Left kidney (tissue), 2 donors: ENCODE data around the gene LCNL1. TPM values are rescaled to one million over a fixed set of nuclear protein-coding genes. Genes with fewer than 3 reads are reported as not detected.
"Not testable (repeated sequence)": the region's sequence is repeated elsewhere in the genome, so short reads cannot be mapped to it uniquely, and the experiment has no call there.

ENCODE experiments used
- DNase-seq: peaks from one replicate; pipeline ENCODE4 v3.0.0-alpha.2; 2013
- polyA plus RNA-seq: library from polyadenylated mRNA; unstranded; fragments of 120-200 nt; gene quantifications from one replicate; pipeline ENCODE4 v1.2.1, GENCODE V29; 2013; ENCODE audit not compliant: insufficient read length

The LCNL1 gene
- polyA plus RNA-seq, 1 donor: 0.43 TPM

GRCh38 chr9:136992819-136993369 is 10.1 kb downstream of the LCNL1 start:
- DNase-seq: no peak

- no peak for DNase-seq
Measured at GRCh38 chr9:136994180-136994887, 11.5 kb downstream of the LCNL1 start.

GRCh38 chr9:136994888-136995230 is 12.1 kb downstream of the LCNL1 start:
- DNase-seq: no peak

- no peak for DNase-seq
Measured at GRCh38 chr9:136995362-136995761, 12.6 kb downstream of the LCNL1 start.

- DNase-seq: no peak
Measured at GRCh38 chr9:136995772-136996311, 13.0 kb downstream of the LCNL1 start.

GRCh38 chr9:136996361-136997292 is 13.8 kb downstream of the LCNL1 start, which contains the start of gene CLIC3:
TSS of gene CLIC3 (minus strand) at chr9:136996568. CDS start at chr9:136996543, 25 bp downstream.
- no peak for DNase-seq

GRCh38 chr9:136997371-136997770 is 14.6 kb downstream of the LCNL1 start:
- no peak for DNase-seq

- DNase-seq: no peak
Measured at GRCh38 chr9:136997830-136998234, 15.0 kb downstream of the LCNL1 start.

GRCh38 chr9:137000177-137000930 is 17.6 kb downstream of the LCNL1 start:
- no peak for DNase-seq

GRCh38 chr9:137001857-137002645 is 19.3 kb downstream of the LCNL1 start:
- DNase-seq: no peak

GRCh38 chr9:137002646-137003041 is 19.9 kb downstream of the LCNL1 start:
- no peak for DNase-seq

- not testable (repeated sequence) for DNase-seq
Measured at GRCh38 chr9:137004285-137004684, 21.5 kb downstream of the LCNL1 start.

- no peak for DNase-seq
Measured at GRCh38 chr9:137006116-137007003, 23.6 kb downstream of the LCNL1 start.

- no peak for DNase-seq
Measured at GRCh38 chr9:137007108-137007815, 24.5 kb downstream of the LCNL1 start.

GRCh38 chr9:137007816-137008270 is 25.1 kb downstream of the LCNL1 start:
- DNase-seq: no peak

GRCh38 chr9:137008312-137008711 is 25.5 kb downstream of the LCNL1 start:
- no peak for DNase-seq

GRCh38 chr9:137009217-137009616 is 26.4 kb downstream of the LCNL1 start:
- DNase-seq: no peak

GRCh38 chr9:137009938-137010732 is 27.3 kb downstream of the LCNL1 start:
- no peak for DNase-seq
